SU-DHL-6 (cell line): ENCODE data around the gene MEIS2.

Source experiments
- H2AFZ ChIP-seq: fragments of 200-600 bp; sonication (generic); 2 replicates; pipeline ENCODE4 v1.6.1; 2014; ENCODE audit warnings: low read depth, mild to moderate bottlenecking, moderate library complexity, mixed read lengths, antibody characterized with exemption, low read length; ENCODE audit not compliant: severe bottlenecking
- H3F3A ChIP-seq: fragments of 200-600 bp; shearing (Covaris generic); 2 replicates; pipeline ENCODE4 v1.6.0; 2016; ENCODE audit warnings: antibody characterized with exemption, mild to moderate bottlenecking; ENCODE audit not compliant: insufficient read depth
- H3K27ac ChIP-seq: fragments of 200-600 bp; sonication (generic); 2 replicates; pipeline ENCODE4 v1.5.1; 2016; ENCODE audit warnings: low read depth, mild to moderate bottlenecking, low read length, moderate library complexity, mixed read lengths
- H3K27me3 ChIP-seq: fragments of 200-600 bp; sonication (generic), shearing (Covaris generic); 2 replicates; pipeline ENCODE4 v1.6.0; 2014; ENCODE audit warnings: mild to moderate bottlenecking, low read length
- H3K36me3 ChIP-seq: fragments of 200-600 bp; sonication (generic); 2 replicates; pipeline ENCODE4 v1.6.1; 2014; ENCODE audit warnings: mild to moderate bottlenecking, low read length, mixed read lengths
- H3K4me2 ChIP-seq: fragments of 300-600, 200-600 bp; shearing (Covaris generic), sonication (generic); 2 replicates; pipeline ENCODE4 v1.6.0; 2014; ENCODE audit warnings: low read length, low read depth, mild to moderate bottlenecking; ENCODE audit not compliant: poor library complexity, severe bottlenecking
- H3K4me3 ChIP-seq: fragments of 200-600 bp; sonication (generic); 2 replicates; pipeline ENCODE4 v1.5.1; 2014; ENCODE audit warnings: antibody characterized with exemption, low read length, mild to moderate bottlenecking, mixed read lengths; ENCODE audit not compliant: insufficient read depth, poor library complexity, severe bottlenecking
- H3K79me2 ChIP-seq: fragments of 200-600 bp; sonication (generic); 2 replicates; pipeline ENCODE4 v1.6.1; 2014; ENCODE audit warnings: mild to moderate bottlenecking, low read length, moderate library complexity; ENCODE audit not compliant: insufficient read depth
- H3K9ac ChIP-seq: fragments of 200-600 bp; sonication (generic); 2 replicates; pipeline ENCODE4 v1.7.0; 2014; ENCODE audit warnings: mild to moderate bottlenecking, low read length
- H3K9me2 ChIP-seq: fragments of 200-600 bp; sonication (generic); replicated peaks from 2 replicates; pipeline ENCODE4 v1.6.1; 2014; ENCODE audit warnings: low read length; ENCODE audit not compliant: insufficient read depth
- H3K9me3 ChIP-seq: fragments of 200-600 bp; sonication (generic); 2 replicates; pipeline ENCODE4 v1.6.1; 2014; ENCODE audit warnings: low read length, mixed read lengths; ENCODE audit not compliant: insufficient read depth
- H4K20me1 ChIP-seq: fragments of 200-600 bp; sonication (generic); 2 replicates; pipeline ENCODE4 v1.6.1; 2014; ENCODE audit warnings: low read depth, mild to moderate bottlenecking, antibody characterized with exemption, low read length, moderate library complexity, mixed read lengths
- EZH2phosphoT487 ChIP-seq: fragments of 200-600 bp; sonication (generic), shearing (Covaris generic); conservative IDR thresholded peaks from 2 replicates; pipeline ENCODE4 v1.6.1; 2018; ENCODE audit warnings: mild to moderate bottlenecking, antibody characterized with exemption, low read length, moderate library complexity, mixed read lengths
- TF ChIP-seq, protein P1 (sequence below): fragments of 200-600 bp; sonication (generic); IDR thresholded peaks from one replicate; pipeline ENCODE4 v1.5.1; 2017; ENCODE audit warnings: antibody characterized with exemption, mild to moderate bottlenecking, low read length, moderate library complexity; ENCODE audit not compliant: insufficient read depth, poor library complexity, severe bottlenecking

MEIS2 gene

DNA sequence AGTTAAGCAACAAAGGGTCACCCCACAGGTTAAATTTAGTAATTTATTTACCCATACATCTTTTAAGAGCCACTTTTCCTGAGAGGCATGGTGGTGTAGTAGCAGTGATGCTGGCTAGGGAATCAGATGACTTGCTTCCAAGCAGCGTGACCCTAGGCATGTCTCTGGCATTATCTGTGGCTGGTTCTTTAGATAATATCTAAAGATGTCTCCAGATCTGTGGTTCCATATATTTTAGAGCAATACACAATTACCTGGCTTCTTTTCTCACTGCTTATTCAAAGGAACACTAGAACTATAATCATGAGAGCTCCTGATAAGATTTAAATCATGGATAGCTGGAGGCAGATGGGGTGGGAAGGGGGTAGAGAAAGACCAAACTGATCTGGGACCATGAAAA, 21.1 kb upstream of the MEIS2 start:
- Histone ChIP-seq H3K27ac (no peak overlapping the region), H3K79me2 (no peaks in the 10 kb centered on the region)

DNA sequence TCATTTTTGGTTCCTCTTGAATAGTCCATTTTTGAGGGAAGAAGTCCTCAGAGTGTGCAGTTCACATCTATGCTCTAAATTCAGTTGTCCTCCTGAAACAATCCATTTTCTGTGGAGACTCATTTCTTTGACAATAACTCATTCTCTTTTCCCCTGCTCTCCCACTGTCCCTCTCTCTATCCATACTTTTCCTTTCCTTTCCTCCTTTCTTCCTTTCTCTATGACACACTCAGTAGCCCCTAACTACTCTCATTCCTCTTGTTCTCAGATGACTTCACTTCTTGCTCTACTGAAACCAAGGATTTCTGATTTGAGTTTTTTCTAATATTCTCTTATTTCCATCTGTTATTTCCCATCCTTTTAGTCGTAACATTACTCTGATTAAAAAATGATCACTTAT, 16.7 kb upstream of the MEIS2 start:
- Histone ChIP-seq H3K79me2 (no peaks in the 10 kb centered on the region), H3K4me2 (no peak overlapping the region), H3K9me2 (no peaks in the 10 kb centered on the region), H3K9ac (no peak overlapping the region), H3K4me3 (no peak overlapping the region), H3K9me3 (no peaks in the 10 kb centered on the region), H3K27ac (no peak overlapping the region), H3K27me3 (no peaks in the 10 kb centered on the region), H3K36me3 (no peaks in the 10 kb centered on the region), H2AFZ (no peak overlapping the region), H3F3A (no peaks in the 10 kb centered on the region; the same call in 1 of the 2 replicates), H4K20me1 (no peaks in the 10 kb centered on the region)
- no peak for TF ChIP-seq EZH2phosphoT487
- TF ChIP-seq, protein P1, sequence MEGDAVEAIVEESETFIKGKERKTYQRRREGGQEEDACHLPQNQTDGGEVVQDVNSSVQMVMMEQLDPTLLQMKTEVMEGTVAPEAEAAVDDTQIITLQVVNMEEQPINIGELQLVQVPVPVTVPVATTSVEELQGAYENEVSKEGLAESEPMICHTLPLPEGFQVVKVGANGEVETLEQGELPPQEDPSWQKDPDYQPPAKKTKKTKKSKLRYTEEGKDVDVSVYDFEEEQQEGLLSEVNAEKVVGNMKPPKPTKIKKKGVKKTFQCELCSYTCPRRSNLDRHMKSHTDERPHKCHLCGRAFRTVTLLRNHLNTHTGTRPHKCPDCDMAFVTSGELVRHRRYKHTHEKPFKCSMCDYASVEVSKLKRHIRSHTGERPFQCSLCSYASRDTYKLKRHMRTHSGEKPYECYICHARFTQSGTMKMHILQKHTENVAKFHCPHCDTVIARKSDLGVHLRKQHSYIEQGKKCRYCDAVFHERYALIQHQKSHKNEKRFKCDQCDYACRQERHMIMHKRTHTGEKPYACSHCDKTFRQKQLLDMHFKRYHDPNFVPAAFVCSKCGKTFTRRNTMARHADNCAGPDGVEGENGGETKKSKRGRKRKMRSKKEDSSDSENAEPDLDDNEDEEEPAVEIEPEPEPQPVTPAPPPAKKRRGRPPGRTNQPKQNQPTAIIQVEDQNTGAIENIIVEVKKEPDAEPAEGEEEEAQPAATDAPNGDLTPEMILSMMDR, result no peak

More for the DNA sequence above, 21.1 kb upstream of the MEIS2 start:
- no peaks in the 10 kb centered on the region for H3F3A ChIP-seq
- H3K4me2 ChIP-seq, result no peak overlapping the region
- H3K36me3 ChIP-seq, result no peaks in the 10 kb centered on the region
- H4K20me1 ChIP-seq, result no peaks in the 10 kb centered on the region
- TF ChIP-seq, protein P1, result no peak
- TF ChIP-seq EZH2phosphoT487, result no peak
- H3K9ac ChIP-seq, result no peak overlapping the region
- no peaks in the 10 kb centered on the region for H3K27me3 ChIP-seq
- H2AFZ ChIP-seq, result no peak overlapping the region
- no peak overlapping the region for H3K4me3 ChIP-seq
- no peaks in the 10 kb centered on the region for H3K9me3 ChIP-seq
- no peaks in the 10 kb centered on the region for H3K9me2 ChIP-seq

DNA sequence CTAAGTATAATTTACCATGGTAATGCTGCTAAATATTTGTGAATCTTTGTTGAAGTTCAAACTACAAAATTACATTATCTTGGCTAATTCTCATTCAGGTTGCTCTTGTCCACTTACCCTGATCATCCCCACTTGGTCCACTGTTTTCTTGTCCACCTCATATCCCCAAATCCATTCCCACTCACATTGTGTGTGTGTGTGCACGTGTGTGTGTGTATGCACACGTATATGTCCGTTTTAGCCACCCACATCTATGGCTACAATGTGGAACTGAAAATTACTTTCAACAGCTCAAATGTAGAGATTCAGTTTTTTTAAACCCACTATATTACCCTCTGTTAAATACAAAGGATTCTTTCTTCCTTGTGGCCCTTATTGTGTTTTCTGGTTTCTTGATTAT, 15.2 kb upstream of the MEIS2 start:
- Histone ChIP-seq H3K27ac (no peak overlapping the region), H3F3A (no peaks in the 10 kb centered on the region; the same call in 1 of the 2 replicates), H3K36me3 (no peaks in the 10 kb centered on the region), H3K27me3 (no peaks in the 10 kb centered on the region), H3K79me2 (no peaks in the 10 kb centered on the region), H2AFZ (no peak overlapping the region), H3K4me3 (no peak overlapping the region), H4K20me1 (no peaks in the 10 kb centered on the region), H3K4me2 (no peak overlapping the region), H3K9me2 (no peaks in the 10 kb centered on the region), H3K9ac (no peak overlapping the region), H3K9me3 (no peaks in the 10 kb centered on the region)
- no peak for TF ChIP-seq EZH2phosphoT487
- TF ChIP-seq, protein P1, result no peak
